Diencephalon (tissue), 1 donor: Measurements from ENCODE around the gene PSMF1. TPM values are rescaled to one million over a fixed set of nuclear protein-coding genes. Genes with fewer than 3 reads are reported as not detected.

ENCODE experiments used
- total RNA-seq: library from RNA; depleted of rRNA; stranded (reverse); fragments of >200 nt; gene quantifications from one replicate; pipeline ENCODE4 v1.2.3, GENCODE V29; 2014

PSMF1 gene, protein sequence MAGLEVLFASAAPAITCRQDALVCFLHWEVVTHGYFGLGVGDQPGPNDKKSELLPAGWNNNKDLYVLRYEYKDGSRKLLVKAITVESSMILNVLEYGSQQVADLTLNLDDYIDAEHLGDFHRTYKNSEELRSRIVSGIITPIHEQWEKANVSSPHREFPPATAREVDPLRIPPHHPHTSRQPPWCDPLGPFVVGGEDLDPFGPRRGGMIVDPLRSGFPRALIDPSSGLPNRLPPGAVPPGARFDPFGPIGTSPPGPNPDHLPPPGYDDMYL
- total RNA-seq = 37.8 TPM

GRCh38 chr20:1118336-1119127 lies at the start of gene PSMF1:
Gene PSMF1 (plus strand): TSS chr20:1118602. CDS start chr20:1118774, 172 bp downstream.

GRCh38 chr20:1184638-1185315 lies 66.4 kb downstream of the PSMF1 start, which contains the start of gene TMEM74B:
Gene TMEM74B (minus strand): TSS chr20:1184981. CDS start chr20:1183801, 1,180 bp downstream.

DNA sequence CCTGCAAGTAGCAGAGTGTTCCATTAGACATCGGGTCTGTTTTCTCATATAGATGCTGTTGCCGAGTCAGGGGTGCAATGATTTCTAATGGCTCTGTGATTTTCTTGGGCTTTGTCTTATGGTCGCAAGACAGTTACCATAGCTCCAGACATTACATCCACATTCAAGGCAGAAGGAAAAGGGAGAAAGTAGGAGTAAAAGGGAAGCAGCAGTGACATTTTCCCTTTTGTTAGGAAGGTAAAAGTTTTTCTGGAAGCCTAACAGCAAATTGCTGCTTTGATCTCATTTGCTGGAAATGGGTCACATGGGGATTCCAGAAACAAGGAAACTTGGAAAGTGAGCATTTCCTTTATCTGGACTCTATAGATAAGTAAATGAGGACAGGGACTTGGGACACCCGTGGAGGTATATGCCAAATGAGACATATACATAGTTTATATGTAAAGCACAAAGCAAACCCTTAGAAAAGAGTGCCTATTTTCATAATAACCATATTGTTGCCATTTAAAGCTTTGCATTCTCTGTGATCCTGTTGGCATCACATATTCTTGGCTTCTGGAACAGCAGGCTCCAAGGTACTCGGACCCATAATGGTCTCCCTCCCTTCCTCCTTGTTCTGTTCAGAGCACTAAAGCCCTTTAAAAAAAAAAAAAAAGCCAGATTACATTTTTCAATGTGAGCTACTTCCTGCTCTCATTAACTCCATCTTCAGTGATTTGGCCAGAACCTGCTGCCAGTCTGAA lies 84.5 kb downstream of the PSMF1 start, which contains the start of gene C20orf202:
Gene C20orf202 (plus strand): TSS at position 693 of the 743 bp plus-strand sequence. CDS start 132 bp downstream, outside the sequence.

Other genes with a start within 250 kb of the PSMF1 start
- gene ANGPT4, start 202.3 kb upstream of the PSMF1 start, total RNA-seq = 0.23 TPM
- gene RSPO4, start 116.3 kb upstream of the PSMF1 start, total RNA-seq = 0.92 TPM
- gene TMEM74B, start 66.4 kb downstream of the PSMF1 start, total RNA-seq = 16.1 TPM
- gene C20orf202, start 84.9 kb downstream of the PSMF1 start, total RNA-seq = 0.46 TPM
- gene RAD21L1, start 107.4 kb downstream of the PSMF1 start, total RNA-seq = not detected
- 34.4 TPM for gene SNPH, start 147.7 kb downstream of the PSMF1 start, total RNA-seq
- 10.4 TPM for gene SDCBP2, start 210.5 kb downstream of the PSMF1 start, total RNA-seq